GM19468 (cell line): ENCODE results near the gene TDRD1.

ENCODE experiments used
- ATAC-seq: cut with Tn5 transposase; IDR thresholded peaks from one replicate; pipeline ENCODE4 v1.9.1; 2021; ENCODE audit warnings: mild to moderate bottlenecking, moderate library complexity, moderate number of reproducible peaks; ENCODE audit not compliant: unreplicated experiment; ENCODE audit errors: extremely low read depth

The TDRD1 gene

DNA sequence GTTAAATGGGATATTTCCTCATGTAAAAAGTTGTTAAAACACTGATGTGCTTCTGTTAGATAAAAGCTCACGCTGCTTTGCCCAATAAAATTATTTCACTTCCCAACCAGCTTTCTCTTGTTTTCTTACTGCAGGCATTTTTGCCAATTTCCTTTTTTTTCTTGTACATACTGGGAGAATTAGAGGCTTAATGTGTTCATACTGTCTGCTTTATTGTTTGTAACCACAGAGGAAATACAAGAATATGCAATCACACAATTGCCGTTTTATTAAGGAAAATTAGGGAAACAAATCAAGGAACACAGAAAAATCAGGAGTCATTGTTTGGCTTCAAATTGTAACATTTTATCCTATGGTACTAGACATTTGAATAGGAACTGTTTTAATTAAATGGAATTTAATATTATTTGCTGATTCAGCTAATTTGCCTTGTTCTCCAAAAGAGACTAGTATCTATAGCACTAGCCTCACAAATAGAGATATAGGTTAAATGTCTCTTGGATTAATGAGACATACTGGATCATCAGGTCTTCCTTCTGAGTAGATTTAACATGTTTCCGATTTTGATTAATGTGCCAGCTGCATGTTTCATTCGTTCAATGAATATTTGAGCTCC lies 53.5 kb downstream of the TDRD1 start:
- no peak for ATAC-seq

DNA sequence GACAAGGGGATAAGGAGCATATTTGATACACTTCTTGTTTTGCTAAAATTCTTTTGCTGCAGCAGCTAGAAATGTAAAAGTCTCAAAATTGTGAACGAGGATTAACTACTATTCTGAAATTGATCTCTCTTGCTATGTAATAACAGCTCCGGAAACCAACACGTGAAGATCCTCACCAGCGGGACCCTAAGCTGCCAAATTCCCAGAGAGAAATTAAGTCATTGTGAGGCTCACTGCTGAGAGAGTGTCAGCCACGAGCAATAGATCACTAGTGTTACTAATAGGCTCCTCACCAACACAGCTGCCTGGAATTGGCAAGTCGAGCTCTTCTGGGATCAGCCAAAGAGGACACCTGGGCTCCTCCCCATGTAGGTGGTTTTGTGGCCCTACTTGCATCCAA lies 54.3 kb downstream of the TDRD1 start:
- ATAC-seq: no peak

DNA sequence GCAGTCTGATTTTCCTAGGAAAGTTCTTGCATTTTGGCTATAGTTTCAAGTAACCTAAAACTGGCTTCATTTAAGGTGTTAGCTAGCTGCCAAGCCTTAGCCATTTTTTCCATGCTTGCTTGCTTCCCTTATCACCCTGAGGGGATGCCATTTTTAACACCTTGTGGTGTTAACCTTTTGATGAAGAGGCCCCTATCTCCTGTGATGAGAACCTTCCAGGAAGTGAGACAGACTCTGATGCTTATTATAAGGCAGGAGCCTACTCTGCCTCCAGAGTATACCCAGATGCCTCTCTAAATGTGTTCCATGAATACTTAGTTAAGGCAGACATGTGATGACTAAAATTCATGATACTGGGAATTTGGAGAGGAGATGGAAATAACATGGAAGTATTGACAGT lies 55.0 kb downstream of the TDRD1 start:
- no peak for ATAC-seq

DNA sequence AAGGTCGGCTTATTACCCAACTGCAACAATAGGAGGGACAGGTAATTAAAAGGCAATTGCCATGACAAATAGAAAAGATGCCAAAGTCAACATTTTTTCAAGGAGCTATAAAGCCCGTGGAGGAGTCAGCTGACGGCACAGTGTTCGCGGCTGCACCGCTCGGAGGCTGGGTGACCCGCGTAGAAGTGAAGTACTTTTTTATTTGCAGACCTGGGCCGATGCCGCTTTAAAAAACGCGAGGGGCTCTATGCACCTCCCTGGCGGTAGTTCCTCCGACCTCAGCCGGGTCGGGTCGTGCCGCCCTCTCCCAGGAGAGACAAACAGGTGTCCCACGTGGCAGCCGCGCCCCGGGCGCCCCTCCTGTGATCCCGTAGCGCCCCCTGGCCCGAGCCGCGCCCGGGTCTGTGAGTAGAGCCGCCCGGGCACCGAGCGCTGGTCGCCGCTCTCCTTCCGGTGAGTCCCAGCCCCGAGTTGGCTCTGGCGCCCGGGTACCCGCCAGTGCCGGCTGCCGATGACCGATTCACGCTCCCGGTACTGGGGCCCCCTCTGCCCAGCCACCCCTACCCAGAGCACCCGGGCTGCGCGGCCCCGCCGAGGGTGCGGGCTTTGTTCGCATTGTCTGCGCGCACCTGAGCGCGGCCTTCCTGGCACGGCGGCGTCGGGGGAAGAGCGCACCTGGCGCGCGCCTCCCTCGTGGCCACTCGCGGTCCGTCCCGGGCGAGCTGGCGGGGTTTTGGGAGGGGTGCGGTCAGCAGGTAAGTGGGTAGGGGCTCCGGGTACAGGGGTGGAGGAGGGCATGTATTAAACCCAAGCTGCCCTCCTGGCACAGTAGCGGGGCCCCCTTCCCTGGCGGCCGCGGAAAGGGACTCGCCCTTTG lies 60.2 kb downstream of the TDRD1 start, which contains the start of gene VWA2:
Gene VWA2, plus strand, starts transcription at position 138 of the 877 bp plus-strand sequence. CDS start 9,460 bp downstream, outside the sequence.
- no peak for ATAC-seq

DNA sequence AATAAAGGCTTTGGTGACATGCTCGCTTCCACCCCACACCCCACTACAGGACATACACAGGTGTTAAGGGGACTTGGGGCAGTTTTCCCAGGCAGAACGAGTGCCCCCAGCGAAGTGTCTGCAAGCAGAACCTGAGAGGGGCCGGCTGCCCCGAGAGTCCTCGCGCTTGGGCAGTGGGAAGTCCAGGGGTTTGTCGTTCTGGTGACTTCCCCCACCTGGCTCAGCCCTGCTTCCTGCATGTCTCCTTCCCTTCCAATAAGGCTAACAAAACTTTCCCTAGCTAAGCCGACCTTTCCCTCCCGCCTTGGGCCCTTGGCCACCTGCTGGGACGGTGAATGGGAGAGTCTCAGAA lies 60.8 kb downstream of the TDRD1 start:
- no peak for ATAC-seq

DNA sequence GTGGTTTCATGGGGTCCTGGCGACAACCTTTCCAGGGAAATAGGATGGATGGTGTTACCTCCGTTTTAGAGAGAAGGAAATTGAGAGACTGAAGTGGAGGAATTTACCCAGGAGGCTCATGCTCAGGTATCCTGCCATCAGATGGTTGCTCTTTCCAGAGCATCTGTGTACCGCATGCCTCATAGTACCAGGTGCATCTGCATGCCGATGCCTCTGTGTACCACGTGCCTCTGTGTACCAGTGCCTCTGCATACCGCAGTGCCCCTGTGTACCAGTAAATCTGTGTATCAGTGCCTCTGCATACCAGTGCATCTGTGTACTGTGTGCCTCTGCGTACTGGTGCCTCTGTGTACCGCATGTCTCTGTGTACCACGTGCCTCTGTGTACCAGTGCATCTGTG lies 63.1 kb downstream of the TDRD1 start:
- ATAC-seq: no peak

DNA sequence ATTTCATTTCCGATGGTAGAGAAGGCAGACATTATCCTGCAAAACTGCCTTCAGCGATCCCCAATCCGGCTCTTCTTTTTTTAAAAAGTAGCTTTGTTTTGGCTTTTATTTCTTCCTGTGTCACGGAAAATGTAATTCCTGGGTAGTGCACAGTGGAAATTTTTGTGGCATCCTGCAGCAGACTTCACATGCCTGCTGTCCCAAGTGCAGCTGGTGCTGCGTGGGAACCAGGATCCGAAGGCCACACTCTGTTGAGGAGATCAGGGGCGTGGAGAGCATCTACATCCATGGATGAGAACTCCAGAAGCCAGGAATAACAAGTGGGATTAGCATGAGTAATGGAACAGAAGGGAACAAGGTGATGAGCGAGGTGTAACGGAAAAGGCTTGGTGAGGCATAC lies 64.5 kb downstream of the TDRD1 start:
- ATAC-seq: no peak

DNA sequence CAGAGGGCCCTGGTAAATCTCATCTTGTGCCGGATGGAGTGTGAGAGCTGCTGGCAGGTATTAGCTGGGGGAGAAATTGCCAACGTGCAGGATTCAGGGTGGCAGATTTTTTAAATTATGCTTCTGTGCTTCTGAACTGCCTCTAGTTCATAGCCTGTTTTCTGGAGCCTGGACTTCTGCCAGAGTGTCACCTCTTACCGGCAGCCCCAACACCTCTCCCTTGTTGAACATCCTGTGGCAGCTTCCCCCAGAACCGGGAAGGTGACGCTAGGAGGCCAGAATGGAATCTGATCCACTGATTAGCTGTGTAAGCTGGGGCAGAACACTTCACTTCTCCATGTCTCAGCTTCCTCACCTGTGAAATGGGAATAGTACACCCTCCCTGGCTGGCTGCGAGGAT lies 65.0 kb downstream of the TDRD1 start:
- ATAC-seq: no peak

DNA sequence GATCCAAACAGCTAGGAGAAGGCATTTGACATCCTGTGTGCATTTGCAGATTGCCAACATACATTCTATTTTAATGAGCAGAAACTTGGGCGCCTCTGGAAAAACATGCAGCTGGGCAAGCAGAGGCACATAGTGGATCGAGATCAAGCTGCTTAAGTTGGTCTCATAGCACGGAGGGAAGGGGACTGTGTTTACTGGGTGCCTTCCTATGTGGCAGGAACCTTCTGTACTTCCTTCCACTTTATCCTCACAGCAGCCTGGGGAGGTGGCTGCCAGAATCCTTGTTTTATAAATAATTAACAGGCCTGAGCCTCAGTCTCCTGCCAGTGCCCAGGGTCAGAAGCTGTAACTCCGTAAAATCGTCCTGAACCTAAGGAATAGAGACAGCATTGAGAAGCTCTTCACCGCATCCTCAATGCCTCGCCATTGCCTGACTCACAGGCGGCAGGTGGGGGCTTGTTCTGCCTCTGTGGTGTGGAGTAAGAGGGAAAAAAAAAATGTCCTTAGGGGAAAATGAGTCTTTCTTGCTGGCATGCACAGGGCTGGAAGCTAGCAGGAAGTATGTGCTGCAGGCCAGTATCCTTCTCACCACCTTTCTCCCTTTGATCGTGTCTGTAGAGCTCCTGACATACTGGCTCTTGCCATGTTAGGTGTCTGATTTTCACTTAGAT lies 66.1 kb downstream of the TDRD1 start:
- no peak for ATAC-seq

DNA sequence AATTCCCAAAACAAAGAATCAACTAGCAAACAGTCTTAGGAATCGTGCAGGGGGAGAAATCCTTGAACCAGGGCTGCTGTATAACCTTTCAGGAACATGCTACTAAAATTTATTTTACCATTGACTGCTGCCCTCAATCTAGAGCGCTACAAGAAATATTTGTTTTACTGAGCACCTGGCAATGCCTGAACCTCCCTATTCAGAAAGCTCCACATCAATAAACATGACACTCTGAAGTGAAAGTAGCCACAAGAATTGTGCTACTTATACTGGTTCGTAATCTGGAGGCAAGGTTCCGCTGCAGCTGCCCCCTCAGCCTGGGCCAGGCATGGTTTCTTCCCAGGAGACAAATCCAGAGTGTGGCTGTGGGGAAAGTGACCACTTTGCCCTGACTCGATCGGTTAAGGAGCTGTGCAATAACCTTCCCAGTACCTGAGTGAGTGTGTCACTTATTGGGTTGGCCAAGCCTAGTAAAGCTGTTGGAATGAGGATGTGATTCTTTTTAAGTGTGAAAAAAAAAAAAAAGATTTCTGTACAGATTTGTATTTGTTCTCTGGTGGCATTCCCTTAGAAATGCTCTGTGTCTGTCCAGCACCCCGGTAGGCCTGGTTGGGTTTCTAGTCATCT lies 67.6 kb downstream of the TDRD1 start:
- ATAC-seq: no peak

DNA sequence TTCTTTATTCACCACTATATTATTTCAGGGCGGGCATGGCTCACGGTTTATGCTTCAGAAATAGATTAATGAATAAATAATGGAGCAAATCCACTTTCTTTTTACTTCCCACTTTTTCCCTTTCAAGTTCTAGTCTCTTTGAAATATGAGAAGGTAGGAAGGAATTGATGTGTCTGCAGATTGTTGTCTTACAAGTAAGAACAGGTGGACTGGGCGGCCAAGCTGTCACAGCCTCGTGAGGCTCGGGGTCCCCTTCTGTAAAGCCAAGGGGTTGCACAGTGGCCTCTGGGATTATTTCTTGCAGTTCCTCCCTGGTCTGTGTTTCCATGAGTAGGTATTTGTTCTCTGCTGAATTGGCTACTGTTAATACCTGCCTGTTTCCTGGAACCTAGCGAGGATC lies 71.1 kb downstream of the TDRD1 start:
- ATAC-seq: no peak

DNA sequence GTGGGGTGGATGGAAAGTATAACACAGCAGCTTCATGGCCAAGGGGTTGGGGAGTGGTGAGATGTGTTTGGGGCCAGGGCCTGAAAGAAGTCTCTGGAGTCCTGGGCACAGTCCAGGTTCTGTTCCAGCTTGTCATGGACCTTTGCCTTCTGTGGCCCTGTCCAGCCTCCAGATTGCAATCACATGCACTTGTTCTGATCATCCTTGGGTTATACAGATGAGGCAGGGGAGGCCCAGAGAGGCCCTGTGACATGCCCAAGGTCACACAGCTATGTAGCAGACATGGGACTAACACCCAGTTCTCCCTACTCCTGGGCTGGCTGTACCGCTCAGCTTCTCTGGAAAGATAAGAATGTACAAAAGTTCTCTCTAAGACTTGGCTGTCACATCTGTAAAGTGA lies 71.6 kb downstream of the TDRD1 start:
- no peak for ATAC-seq

DNA sequence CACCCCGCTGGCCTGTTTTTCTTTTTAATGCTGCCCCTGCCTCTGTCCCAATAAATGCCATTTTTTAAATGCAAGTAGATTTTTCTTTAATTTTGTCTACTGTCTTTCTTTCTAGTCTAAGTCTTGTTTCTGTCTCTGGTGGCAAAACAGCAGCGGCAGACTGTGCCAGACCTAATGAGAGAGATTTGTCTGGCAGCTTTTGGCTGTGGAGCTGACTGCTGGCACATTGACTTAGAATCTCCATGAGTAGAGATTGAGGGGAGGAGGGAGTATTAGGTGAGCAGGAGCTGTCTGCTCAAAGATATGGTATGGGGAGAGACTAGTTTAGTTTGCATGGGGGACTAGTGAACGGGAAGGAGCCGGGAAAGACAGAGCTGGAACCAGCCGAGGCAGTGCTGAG lies 72.9 kb downstream of the TDRD1 start:
- no peak for ATAC-seq

DNA sequence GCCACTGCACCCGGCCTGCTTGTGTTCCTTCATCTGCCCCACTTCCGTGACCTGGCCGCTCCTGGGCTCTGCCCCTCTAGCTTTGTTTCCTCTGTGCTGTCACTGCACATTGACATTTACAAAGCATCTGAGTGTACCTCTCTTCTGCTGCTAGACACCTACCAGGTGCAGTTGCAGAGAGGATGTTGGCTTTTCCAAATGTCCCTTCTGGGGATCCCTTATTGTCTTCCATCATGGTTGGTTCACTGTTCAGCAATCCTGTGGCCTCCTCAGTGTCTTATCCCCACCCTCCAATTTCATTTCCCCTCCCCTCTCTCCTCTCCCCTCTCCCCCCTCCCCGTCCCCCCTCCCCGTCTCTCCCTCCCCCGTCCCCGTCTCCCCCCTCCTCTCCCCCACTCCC lies 73.7 kb downstream of the TDRD1 start:
- no peak for ATAC-seq

DNA sequence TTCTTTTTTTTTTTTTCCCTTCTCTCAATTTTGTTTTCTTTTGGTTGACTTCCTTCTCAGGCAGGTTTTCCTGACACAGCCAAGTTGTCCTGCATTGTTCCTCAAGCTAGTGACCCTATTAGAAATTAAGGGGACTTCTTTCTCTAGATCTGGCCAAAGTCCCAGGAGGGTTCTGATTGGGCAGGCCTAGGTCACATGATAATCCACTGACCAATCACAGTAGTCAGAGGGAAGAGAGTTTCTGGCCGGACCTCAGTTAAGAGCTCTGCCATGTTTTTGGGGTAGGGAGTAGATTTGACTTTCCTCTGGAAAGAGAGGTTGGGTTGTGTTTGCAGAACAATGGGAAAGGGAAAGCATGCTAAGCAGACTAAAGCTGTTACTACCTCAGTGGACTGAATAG lies 76.1 kb downstream of the TDRD1 start:
- ATAC-seq: no peak

DNA sequence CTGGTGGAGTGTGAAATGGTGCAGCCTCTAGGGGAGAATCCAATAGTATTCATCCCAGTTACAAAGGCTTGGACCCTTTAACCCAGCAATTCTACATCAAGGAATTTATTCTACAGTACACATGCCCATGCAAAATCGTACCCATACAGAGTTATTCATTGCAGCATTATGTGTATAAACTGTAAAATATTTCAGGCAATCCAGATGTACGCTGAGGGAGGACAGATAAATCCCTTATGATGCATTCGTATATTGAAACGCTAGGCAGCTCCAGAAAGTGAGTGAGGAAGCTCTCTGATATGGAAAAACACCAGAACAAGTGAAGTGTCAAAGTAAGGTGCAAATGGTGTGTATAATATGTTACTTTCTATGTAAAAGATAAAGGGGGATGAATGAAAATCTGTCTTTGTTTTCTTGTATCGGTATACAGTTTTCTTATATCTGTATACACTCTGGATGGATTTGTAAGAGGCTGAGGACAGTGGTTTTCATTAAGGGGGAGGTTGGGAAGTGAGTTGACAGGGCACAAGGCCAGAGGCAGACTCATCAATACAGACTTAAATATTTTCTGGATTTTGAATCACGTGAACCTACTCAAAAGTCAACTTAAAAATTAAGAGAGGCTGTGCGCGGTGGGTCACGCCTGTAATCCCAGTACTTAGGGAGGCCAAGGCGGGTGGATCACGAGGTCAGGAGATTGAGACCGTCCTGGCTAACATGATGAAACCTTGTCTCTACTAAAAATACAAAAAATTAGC lies 77.0 kb downstream of the TDRD1 start:
- ATAC-seq: no peak

DNA sequence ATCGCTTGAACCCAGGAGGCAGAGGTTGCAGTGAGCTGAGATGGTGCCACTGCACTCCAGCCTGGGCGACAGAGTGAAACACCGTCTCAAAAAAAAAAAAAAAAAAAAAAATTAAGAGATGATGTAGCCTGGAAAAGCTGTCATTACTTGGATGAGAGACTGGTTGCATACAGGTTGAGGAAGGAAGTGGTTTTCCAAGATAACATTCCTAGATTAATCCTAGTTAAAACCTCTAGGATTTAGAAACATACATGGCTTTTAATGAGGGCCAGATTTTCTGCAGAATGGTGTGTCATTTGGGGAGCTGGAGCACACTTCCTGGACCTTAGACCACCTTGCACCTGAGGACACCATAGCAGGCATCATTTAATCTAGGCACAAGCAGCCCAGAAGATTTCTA lies 77.7 kb downstream of the TDRD1 start:
- ATAC-seq: no peak

DNA sequence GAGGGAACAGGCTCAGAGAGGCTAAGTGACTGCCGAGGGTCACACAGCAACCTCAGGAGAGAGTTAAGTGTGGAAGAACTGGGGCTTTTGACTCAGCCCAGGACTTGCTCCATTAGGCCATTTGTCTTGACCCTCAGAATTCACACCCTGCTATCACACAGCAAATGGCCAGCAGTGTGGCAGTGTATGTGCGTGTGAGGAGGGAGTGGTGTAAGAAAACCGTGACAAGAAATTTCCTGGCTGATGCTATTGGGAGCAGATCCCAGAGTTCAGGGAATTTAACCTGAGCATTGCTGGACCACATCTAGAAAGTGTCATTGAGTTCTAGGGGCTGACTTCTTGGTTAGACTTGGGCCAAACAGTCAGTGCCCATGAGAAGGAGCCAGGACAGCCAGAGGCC lies 78.3 kb downstream of the TDRD1 start:
- ATAC-seq: no peak

DNA sequence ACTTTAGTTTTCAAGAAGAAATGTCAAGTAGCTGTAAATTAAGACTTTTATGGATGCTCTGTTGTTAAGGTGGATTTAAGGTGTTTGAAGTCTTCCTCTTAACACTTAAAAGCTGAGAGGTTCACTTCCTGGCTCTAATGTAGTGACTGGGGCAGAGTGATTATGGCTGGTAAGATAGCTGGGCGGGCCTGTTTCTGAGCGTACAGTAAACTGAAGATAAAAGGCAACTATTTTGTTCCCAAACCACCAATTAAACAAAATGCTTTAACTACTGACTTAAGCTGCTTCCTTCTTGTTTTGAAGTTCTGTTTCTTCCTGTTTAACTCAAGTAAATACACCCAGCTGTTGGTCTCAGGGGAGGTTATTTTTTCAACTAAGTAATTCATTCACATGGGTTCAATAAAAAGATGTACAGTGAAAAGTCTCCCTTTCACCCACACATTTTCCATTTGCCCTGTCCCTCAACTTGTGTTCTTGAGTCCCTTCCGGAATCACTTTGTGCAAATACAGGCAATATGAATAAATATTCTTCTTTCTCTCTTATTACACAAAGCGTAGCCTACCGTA lies 79.2 kb downstream of the TDRD1 start:
- ATAC-seq: no peak

DNA sequence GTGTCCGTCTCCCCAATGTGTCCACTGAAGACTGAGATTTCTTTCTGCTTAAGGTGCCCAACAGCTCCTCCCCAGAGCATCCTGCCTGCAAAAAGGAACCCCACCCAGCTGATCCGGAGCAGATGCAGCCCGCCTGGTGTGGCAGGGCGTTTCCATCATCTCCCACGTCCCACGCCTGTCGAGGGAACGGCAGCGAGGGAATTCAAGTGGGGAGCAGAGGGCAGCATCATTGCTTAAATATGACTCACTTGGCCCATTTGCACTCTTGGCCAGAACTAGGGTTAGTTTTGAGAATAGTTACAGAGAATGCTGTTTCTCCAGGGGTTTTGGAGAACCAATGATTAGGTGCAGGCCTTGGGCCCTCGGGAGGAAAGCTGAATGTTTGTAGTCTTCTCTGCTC lies 80.7 kb downstream of the TDRD1 start:
- ATAC-seq: no peak
